ENCODE results near the gene SLC27A3. TPM values are rescaled to one million over a fixed set of nuclear protein-coding genes. Genes with fewer than 3 reads are reported as not detected.

SLC27A3 gene
- total RNA-seq, 1 experiment from 2014 or later: 5.0 TPM

GRCh38 chr1:153767519-153767918, 7.7 kb upstream of the SLC27A3 start:
- H3K9me3 ChIP-seq (ENCODE audit: low read depth, low read length, poor library complexity, severe bottlenecking): no peaks in the 10 kb centered on the region
- BruUV-seq (replicated peaks): no TSS peak
- POLR2A ChIA-PET (ENCODE audit: low non-redundant PET): no interaction called here
- no peak overlapping the region for H3K27ac ChIP-seq (ENCODE audit: low read depth, low read length, poor library complexity, severe bottlenecking)
- intact Hi-C loops (cut with micrococcal nuclease; ENCODE audit: unreplicated experiment): no loop called here
- no peaks in the 10 kb centered on the region for H3K27me3 ChIP-seq (replicated peaks; ENCODE audit: insufficient read depth, low read depth, low read length, poor library complexity)
- TF ChIP-seq EZH2 (IDR thresholded peaks at IDR 0.05; ENCODE audit: borderline replicate concordance, low read depth, low read length, poor library complexity, severe bottlenecking) (no peak), CTCF (conservative IDR thresholded peaks at IDR 0.05; ENCODE audit: low read depth, low read length) (no peak)
- CTCF ChIA-PET: no interaction called here
- no peak for DNase-seq (ENCODE audit: low spot score)
- no peaks in the 10 kb centered on the region for H3K4me1 ChIP-seq (ENCODE audit: insufficient read depth, low read length, poor library complexity, severe bottlenecking)
- H3K36me3 ChIP-seq (ENCODE audit: insufficient read depth, low read length, poor library complexity, severe bottlenecking): peaks cover 72% of the 10 kb centered on the region
- no peak overlapping the region for H3K4me3 ChIP-seq (ENCODE audit: low read depth, low read length, poor library complexity, severe bottlenecking)

GRCh38 chr1:153768316-153769181, 6.7 kb upstream of the SLC27A3 start:
- TF ChIP-seq EZH2 (IDR thresholded peaks at IDR 0.05; ENCODE audit: borderline replicate concordance, low read depth, low read length, poor library complexity, severe bottlenecking) (no peak), CTCF (conservative IDR thresholded peaks at IDR 0.05; ENCODE audit: low read depth, low read length) (no peak)
- Histone ChIP-seq H3K27ac (ENCODE audit: low read depth, low read length, poor library complexity, severe bottlenecking) (no peak overlapping the region), H3K36me3 (ENCODE audit: insufficient read depth, low read length, poor library complexity, severe bottlenecking) (peaks cover 69% of the 10 kb centered on the region), H3K4me3 (ENCODE audit: low read depth, low read length, poor library complexity, severe bottlenecking) (no peak overlapping the region), H3K27me3 (replicated peaks; ENCODE audit: insufficient read depth, low read depth, low read length, poor library complexity) (no peaks in the 10 kb centered on the region), H3K4me1 (ENCODE audit: insufficient read depth, low read length, poor library complexity, severe bottlenecking) (no peaks in the 10 kb centered on the region), H3K9me3 (ENCODE audit: low read depth, low read length, poor library complexity, severe bottlenecking) (no peaks in the 10 kb centered on the region)
- no TSS peak for BruUV-seq (replicated peaks)
- intact Hi-C loops (cut with micrococcal nuclease; ENCODE audit: unreplicated experiment): no loop called here
- ChIA-PET CTCF (no interaction called here), POLR2A (ENCODE audit: low non-redundant PET) (interaction anchor here (0.6 kb wide), 1 partner anchor 55 kb away, joined by 11 read pairs; no protein-coding TSS in a partner anchor)
- DNase-seq (ENCODE audit: low spot score): no peak

DNA sequence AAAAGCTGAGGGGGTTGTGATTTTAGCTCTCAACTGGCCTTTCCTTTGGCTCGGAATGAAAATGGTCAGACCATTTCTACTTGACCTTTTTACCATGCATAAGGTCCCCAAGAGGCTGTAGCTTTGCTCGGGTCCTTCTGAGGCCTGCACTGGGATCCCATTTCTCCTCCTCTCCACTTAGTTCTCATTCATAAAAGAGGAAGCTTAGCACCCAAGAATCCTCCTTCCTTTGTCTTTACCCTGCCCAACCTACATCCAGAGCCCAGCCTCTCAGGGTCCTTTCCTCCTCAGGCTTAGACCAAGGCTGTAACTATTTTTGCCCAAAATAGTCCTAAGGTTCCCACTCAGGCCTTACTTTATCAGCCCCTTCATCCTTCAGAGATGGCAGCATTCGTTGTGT, 6.0 kb upstream of the SLC27A3 start:
- peaks cover 68% of the 10 kb centered on the region for H3K36me3 ChIP-seq (ENCODE audit: insufficient read depth, low read length, poor library complexity, severe bottlenecking)

More for the DNA sequence above, 6.0 kb upstream of the SLC27A3 start:
- no peaks in the 10 kb centered on the region for H3K4me1 ChIP-seq (ENCODE audit: insufficient read depth, low read length, poor library complexity, severe bottlenecking)
- peak overlapping the region; percentile 16 for H3K27ac ChIP-seq (ENCODE audit: low read depth, low read length, poor library complexity, severe bottlenecking)
- H3K9me3 ChIP-seq (ENCODE audit: low read depth, low read length, poor library complexity, severe bottlenecking): no peaks in the 10 kb centered on the region
- no peaks in the 10 kb centered on the region for H3K27me3 ChIP-seq (replicated peaks; ENCODE audit: insufficient read depth, low read depth, low read length, poor library complexity)
- no TSS peak for BruUV-seq (replicated peaks)
- intact Hi-C loops (cut with micrococcal nuclease; ENCODE audit: unreplicated experiment): no loop called here
- TF ChIP-seq CTCF (conservative IDR thresholded peaks at IDR 0.05; ENCODE audit: low read depth, low read length) (no peak), EZH2 (IDR thresholded peaks at IDR 0.05; ENCODE audit: borderline replicate concordance, low read depth, low read length, poor library complexity, severe bottlenecking) (no peak)
- no peak overlapping the region for H3K4me3 ChIP-seq (ENCODE audit: low read depth, low read length, poor library complexity, severe bottlenecking)
- ChIA-PET CTCF (no interaction called here), POLR2A (ENCODE audit: low non-redundant PET) (interaction anchor here (0.5 to 0.6 kb wide), 2 partner anchors 54 to 224 kb away, joined by 3 to 11 read pairs; no protein-coding TSS in a partner anchor)
- no peak for DNase-seq (ENCODE audit: low spot score)

All from A673 (cell line).